GM21619 (cell line): ENCODE measurements around the gene UTP14A.
"Not testable (repeated sequence)": the region's sequence is repeated elsewhere in the genome, so short reads cannot be mapped to it uniquely, and the experiment has no call there.

Experiments used
- ATAC-seq: cut with Tn5 transposase; IDR thresholded peaks from one replicate; pipeline ENCODE4 v1.9.1; 2021; ENCODE audit not compliant: unreplicated experiment

UTP14A gene

GRCh38 chrX:129905787-129906580 lies at the start of gene UTP14A:
TSS of gene UTP14A (plus strand) at chrX:129906164. CDS start at chrX:129906211, 47 bp downstream.
- peak; percentile 98 for ATAC-seq

DNA sequence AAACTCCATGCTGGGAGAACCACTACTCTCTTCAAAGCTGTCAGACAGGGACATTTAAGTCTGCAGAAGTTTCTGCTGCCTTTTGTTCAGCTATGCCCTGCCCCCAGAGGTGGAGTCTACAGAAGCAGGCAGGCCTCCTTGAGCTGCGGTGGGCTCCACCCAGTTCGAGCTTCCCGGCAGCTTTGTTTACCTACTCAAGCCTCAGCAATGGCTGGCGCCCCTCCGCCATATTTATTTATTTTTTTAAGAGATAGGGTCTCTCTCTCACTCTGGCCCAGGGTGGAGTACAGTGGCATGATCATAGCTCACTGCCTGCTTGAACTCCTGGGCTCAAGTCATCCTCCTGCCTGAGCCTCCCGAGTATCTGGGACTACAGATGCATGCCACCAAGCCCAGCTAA lies 46.8 kb upstream of the UTP14A start:
- not testable (repeated sequence) for ATAC-seq

DNA sequence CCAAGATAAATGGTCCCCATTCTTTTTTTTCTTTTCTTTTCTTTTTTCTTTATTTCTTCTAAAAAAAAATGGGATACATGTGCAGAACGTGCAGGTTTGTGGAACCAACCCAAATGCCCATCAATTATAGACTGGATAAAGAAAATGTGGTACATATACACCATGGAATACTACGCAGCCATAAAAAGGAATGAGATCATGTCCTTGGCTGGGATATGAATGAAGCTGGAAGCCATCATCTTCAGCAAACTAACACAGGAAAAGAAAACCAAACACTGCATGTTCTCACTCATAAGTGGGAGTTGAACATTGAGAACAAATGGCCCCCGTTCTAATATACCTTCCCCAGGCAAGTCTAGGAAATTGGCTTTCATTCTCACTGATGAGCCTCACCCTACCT lies 39.6 kb upstream of the UTP14A start:
- ATAC-seq: not testable (repeated sequence)

GRCh38 chrX:129872524-129872923 lies 33.4 kb upstream of the UTP14A start:
- no peak for ATAC-seq

DNA sequence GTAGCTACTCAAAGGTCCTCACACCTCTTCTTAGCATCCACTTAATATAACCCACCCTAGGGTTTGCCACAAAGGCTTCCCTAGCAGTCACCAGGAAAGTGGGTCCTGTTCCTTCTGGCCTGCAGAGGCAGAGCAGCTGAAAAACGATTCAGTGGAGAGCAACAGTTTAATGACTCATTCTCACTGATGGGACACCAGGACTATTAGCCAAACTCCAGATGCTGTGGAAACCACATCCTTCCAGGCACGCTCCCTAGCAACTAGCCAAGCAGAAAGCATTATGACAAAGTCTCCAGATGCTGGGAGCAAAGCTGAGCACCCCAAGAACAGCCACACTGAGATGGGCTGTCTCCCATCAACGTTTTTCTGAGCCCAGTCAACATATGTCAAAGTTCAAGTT lies 30.3 kb upstream of the UTP14A start:
- ATAC-seq: no peak

GRCh38 chrX:129876771-129877305 lies 29.1 kb upstream of the UTP14A start:
- no peak for ATAC-seq

DNA sequence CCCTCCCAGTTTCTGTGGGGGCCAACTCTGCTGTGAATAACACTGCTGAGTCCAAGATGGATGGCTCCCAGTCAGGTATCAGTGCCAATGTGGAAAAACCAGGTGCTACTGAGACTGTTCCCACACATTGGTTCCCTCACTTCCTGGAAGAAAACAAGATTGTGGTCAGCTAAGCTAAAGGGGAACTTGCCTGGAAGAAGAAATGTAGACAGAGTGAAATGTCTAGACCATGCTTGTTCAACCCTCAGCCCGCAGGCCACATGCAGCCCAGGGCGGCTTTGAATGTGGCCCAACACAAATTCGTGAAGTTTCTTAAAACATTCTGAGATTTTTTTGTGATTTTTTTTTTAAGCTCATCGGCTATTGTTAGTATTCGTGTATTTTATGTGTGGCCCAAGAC lies 28.6 kb upstream of the UTP14A start:
- ATAC-seq: no peak

GRCh38 chrX:129900054-129900453 lies 5.9 kb upstream of the UTP14A start:
- ATAC-seq: no peak

DNA sequence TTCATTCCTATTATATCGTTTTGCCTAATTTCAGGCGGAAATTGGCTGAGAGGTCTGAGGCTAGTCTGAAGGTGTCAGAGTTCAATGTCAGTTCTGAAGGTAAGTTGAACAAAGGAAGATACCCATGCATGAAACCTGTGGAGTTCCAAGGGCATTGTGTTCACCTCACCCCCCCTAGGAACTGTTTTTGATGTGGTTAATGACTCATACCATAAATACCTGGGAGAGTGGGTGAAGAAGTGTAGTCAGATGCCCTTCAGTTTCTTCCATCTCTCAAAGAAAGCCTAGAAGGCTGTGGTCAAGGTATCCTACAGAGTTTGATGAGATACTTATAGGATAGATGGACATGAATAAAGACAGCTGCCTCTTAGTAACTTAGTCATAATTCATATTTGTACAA lies 2.7 kb downstream of the UTP14A start:
- ATAC-seq: no peak

- peak; percentile 57 for ATAC-seq
These were observed 19.5 kb downstream of the UTP14A start for GRCh38 chrX:129925305-129926092.

DNA sequence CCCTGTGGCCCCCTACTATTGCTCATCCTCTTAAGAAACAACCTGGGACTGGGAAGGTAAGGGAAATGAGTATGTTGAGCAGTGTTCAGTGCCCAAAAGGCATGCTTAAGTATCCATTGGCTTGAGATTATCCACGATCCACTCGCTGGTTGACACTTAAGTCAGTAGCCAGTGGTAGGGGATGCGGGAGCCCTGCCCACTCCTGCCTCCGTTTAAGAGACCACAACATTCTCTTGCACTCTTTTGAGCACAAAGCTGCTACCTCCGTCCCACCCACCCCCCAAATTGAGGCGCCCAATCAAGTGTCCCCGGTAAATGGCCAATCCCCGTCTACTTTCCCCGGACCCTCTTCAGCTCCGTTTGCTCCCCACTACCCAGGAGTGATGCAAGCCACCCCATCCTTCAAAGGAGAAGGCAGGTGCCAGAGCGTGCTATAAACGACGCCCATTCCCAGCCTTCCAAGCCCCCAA lies 25.0 kb downstream of the UTP14A start:
- no peak for ATAC-seq

DNA sequence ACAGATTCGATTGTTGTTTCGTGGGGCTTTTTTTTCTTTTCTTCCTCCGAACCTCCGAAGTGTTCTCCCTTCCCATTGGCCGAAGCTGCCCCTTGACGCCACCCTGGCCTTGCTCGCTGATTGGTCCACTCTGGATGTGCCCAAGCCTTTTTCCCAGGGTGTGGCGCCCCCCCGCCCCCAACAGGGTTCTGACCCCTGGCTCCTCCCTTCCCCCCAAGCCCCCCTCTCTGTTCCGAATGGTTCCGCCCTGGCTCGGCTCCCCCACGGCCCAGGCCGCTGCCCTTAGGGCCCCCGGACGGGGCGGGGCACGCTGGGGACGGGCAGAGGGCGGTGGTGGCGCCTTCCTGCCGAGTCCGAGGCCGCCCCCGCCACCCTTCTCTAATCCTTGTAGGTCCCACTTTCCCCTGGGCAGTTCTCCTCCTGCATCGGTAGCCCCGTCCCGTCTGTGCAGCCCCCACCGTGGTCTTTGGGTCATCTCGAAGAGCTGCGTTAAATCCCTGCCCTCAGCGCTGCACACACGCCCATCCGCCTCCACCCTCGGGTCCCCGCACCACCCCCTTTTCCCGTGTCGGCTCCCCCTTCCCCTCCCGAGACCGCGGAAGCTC lies 25.5 kb downstream of the UTP14A start:
- ATAC-seq: peak; percentile 71

- ATAC-seq: no peak
These were observed 26.3 kb downstream of the UTP14A start for GRCh38 chrX:129932016-129932820.

DNA sequence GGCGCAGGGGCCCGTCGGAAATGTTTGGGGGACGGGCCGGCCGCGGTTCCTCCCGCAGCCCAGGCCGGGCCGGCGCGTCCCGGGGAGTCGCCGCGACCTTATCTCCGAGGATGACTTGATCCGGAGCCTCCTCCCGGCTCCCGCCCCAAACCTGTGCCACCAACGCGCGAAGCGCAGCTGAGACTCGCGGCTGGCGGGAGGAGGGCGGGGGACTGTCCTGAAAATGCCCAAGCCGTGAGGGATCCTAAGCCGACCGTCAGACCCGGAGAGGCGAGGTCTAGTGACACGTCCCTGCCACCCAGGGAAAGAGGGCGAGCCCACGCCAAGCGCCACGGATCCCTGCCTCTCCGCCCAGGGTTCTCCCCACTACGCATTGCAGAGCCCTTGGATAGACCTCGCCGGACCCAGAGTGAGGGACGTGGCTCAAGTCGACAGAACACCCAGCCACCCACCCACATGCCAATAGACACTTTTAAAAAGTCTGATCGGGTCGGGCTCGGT lies 26.9 kb downstream of the UTP14A start:
- ATAC-seq: no peak

DNA sequence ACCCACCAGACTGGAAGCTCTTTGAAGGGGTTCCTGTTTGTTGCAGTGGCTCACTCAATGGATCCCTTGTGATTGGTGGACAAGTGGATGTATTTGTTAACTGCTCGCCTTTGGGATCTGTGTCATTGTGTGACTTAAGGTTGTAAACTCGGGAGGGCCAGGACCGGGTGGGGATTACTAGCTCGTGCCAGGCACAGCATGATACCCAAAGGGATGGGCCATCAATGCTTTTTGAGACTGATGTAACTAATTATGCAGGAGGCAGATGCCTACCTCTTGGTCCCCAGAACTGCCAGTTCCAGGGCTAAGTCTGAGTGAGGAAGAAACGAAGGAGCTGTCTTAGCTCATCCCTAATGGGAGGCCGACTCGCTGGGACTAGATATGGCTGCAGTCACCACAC lies 27.7 kb downstream of the UTP14A start:
- no peak for ATAC-seq

GRCh38 chrX:129934461-129934860 lies 28.5 kb downstream of the UTP14A start:
- no peak for ATAC-seq

DNA sequence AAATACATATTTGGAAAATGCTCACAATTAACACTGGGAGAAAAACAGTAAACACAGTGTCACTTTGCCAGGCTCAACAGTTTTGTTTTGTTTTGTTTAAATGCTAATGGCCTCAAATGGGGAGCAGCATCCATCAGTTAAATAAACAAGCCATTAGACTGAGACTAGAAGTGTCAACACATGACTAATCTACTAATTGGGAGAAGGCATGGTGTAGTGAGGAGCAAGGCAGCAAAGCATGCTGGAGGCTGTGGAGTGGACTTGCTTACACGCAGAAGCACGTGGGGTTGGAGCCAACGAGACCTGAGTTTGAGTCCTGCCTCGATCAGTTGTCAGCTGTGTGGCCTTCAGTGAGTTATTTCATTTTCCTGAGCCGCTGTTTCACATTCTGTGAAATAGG lies 29.0 kb downstream of the UTP14A start:
- no peak for ATAC-seq

DNA sequence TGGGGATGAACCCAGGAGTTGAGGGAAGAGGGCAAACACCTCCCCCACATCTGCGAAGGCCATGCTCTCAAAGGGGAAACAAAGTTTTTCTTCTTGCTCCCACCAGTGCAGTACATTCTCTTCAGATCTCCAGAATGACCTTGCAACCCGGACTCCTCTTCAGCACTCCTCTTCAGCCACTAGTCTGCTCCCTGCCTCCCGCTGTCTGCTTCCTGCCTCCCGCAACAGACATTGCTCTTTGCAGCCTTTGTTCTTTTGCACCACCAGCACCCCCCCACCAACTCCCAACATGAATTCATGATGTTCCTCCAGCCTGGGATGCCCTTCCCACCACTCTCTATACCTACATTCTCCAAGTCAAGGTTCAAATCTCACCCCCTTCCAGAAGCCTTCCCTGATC lies 32.1 kb downstream of the UTP14A start:
- ATAC-seq: no peak

DNA sequence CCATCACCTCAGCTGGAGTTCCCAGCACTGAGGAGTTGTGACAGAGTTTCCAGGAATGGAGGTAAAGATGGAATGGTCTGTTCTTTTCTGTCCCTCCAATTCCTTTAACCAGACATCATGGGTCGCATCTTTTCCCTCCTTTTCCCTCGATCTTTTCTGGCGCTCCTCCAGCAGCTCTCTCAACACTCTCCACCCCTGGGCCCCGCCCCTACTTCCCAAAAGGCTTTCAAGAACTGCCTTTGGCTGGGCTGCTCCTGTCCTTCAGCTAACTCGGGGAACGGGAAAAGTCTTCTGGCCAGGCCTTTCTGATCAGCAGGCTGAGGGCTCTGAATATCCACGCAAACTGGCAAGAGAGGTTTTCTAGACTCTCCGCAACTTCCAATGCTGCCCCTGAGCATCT lies 34.0 kb downstream of the UTP14A start:
- ATAC-seq: no peak

GRCh38 chrX:129940721-129941120 lies 34.8 kb downstream of the UTP14A start:
- ATAC-seq: no peak
